Measurements from ENCODE around the gene TCTA.

DNA sequence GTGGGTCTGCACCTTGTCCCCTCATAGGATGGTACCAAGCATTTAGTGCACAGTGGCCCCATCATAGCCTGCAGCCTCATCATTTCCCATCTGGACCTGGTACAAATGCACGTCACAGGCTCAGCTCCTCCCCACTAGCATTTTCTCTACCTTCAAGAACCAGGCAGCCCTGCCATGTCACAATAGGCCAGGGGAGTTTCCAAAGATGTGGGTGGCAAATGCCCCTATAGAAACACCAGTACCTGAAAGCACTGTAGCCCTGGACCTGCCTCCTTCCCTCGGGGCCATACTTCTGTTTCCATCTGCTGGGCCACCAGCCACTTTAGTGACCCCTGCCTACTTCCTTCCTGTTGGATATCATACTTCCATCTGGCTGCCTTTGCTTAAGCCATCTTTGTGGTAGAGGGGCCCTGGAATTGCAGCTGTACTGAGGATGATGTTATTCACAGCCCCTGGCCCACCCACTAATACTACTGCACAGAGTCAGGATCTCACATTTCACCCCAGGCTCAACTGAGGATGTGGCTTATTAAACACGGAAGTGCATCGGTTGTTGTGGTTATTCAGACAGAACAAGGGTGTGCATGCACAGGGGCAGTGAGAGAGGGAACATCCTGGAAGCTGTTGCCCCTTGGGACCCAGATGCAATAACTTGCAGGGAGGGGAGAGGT lies 3.8 kb downstream of the TCTA start:
- TF ChIP-seq, protein P1, sequence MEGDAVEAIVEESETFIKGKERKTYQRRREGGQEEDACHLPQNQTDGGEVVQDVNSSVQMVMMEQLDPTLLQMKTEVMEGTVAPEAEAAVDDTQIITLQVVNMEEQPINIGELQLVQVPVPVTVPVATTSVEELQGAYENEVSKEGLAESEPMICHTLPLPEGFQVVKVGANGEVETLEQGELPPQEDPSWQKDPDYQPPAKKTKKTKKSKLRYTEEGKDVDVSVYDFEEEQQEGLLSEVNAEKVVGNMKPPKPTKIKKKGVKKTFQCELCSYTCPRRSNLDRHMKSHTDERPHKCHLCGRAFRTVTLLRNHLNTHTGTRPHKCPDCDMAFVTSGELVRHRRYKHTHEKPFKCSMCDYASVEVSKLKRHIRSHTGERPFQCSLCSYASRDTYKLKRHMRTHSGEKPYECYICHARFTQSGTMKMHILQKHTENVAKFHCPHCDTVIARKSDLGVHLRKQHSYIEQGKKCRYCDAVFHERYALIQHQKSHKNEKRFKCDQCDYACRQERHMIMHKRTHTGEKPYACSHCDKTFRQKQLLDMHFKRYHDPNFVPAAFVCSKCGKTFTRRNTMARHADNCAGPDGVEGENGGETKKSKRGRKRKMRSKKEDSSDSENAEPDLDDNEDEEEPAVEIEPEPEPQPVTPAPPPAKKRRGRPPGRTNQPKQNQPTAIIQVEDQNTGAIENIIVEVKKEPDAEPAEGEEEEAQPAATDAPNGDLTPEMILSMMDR (IDR thresholded peaks at IDR 0.05): no peak
- no peak for TF ChIP-seq POLR2AphosphoS5 (IDR thresholded peaks at IDR 0.05; ENCODE audit: low read depth, low read length)
- TF ChIP-seq REST (IDR thresholded peaks at IDR 0.05; ENCODE audit: insufficient read depth in 1 of 2, low read depth in 2 of 2, low read length in 1 of 2): no peak
